ENCODE data around the gene LRTM2.

- TF ChIP-seq CTCF (IDR thresholded peaks at IDR 0.05) (no peak), POLR2A (IDR thresholded peaks at IDR 0.05) (no peak)
These were observed 9.5 kb upstream of the LRTM2 start for GRCh38 chr12:1810931-1811280.

Data from body of pancreas (tissue), 4 donors.